Neural cell (in vitro differentiated cells): ENCODE data around the gene GLS. TPM values are rescaled to one million over a fixed set of nuclear protein-coding genes. Genes with fewer than 3 reads are reported as not detected.
"Not testable (repeated sequence)": the region's sequence is repeated elsewhere in the genome, so short reads cannot be mapped to it uniquely, and the experiment has no call there.

ENCODE experiments used
- H2AFZ ChIP-seq: fragments of 200-600, 300-800 bp; sonication (generic), shearing (Covaris generic); 2 replicates; pipeline ENCODE4 v1.6.0; 2014; ENCODE audit warnings: low read depth, mild to moderate bottlenecking, antibody characterized with exemption, low read length, moderate library complexity
- H3F3A ChIP-seq: fragments of 200-600 bp; shearing (Covaris generic); 2 replicates; pipeline ENCODE4 v1.6.1; 2016; ENCODE audit warnings: mild to moderate bottlenecking, moderate library complexity, mixed read lengths, antibody characterized with exemption, low read length; ENCODE audit not compliant: insufficient read depth, poor library complexity, severe bottlenecking
- H3K27ac ChIP-seq: fragments of 200-600, 300-800 bp; sonication (generic), shearing (Covaris generic); 2 replicates; pipeline ENCODE4 v1.5.1; 2014; ENCODE audit warnings: mild to moderate bottlenecking, low read length, moderate library complexity
- H3K27me3 ChIP-seq: fragments of 300-800, 200-600 bp; sonication (generic), shearing (Covaris generic); 2 replicates; pipeline ENCODE4 v1.6.0; 2014; ENCODE audit warnings: mild to moderate bottlenecking, low read depth, low read length, moderate library complexity; ENCODE audit not compliant: insufficient read depth
- H3K36me3 ChIP-seq: fragments of 300-800, 200-600 bp; sonication (generic), shearing (Covaris generic); 2 replicates; pipeline ENCODE4 v1.5.1; 2014; ENCODE audit warnings: mild to moderate bottlenecking, antibody characterized with exemption, low read length, moderate library complexity; ENCODE audit not compliant: insufficient read depth
- H3K4me2 ChIP-seq: fragments of 300-800, 200-600 bp; sonication (generic), shearing (Covaris generic); 2 replicates; pipeline ENCODE4 v1.6.0; 2014; ENCODE audit warnings: mild to moderate bottlenecking, low read length
- H3K4me3 ChIP-seq: fragments of 300-800, 200-600 bp; sonication (generic), shearing (Covaris generic); 2 replicates; pipeline ENCODE4 v1.5.1; 2014; ENCODE audit warnings: mild to moderate bottlenecking, low read length, moderate library complexity
- H3K79me2 ChIP-seq: fragments of 200-600 bp; shearing (Covaris generic); replicated peaks from 2 replicates; pipeline ENCODE4 v1.6.0; 2014; ENCODE audit warnings: mild to moderate bottlenecking, low read length, moderate library complexity; ENCODE audit not compliant: insufficient read depth
- H3K9ac ChIP-seq: fragments of 300-800, 200-600 bp; sonication (generic), shearing (Covaris generic); 2 replicates; pipeline ENCODE4 v1.6.1; 2016; ENCODE audit warnings: mild to moderate bottlenecking, low read length, mixed read lengths
- H3K9me2 ChIP-seq: fragments of 200-600 bp; shearing (Covaris generic); 2 replicates; pipeline ENCODE4 v1.6.1; 2016; ENCODE audit warnings: mild to moderate bottlenecking, low read length, mixed read lengths; ENCODE audit not compliant: insufficient read depth
- H3K9me3 ChIP-seq: fragments of 200-600, 300-800 bp; sonication (generic), shearing (Covaris generic); 2 replicates; pipeline ENCODE4 v1.6.1; 2016; ENCODE audit warnings: mild to moderate bottlenecking, mixed run types, low read length, moderate library complexity, mixed read lengths
- H4K20me1 ChIP-seq: fragments of 200-600 bp; shearing (Covaris generic); 2 replicates; pipeline ENCODE4 v1.6.1; 2016; ENCODE audit warnings: mild to moderate bottlenecking, mixed run types; ENCODE audit not compliant: insufficient read depth
- EP300 ChIP-seq: fragments of 450-650 bp; conservative IDR thresholded peaks from 2 replicates; pipeline ENCODE4 v1.6.1; 2014; ENCODE audit warnings: antibody characterized with exemption, mild to moderate bottlenecking, moderate library complexity; ENCODE audit not compliant: poor library complexity, severe bottlenecking
- EZH2 ChIP-seq: fragments of 200-600, 300-800 bp; shearing (Covaris generic), sonication (generic); IDR thresholded peaks from 2 replicates; pipeline ENCODE4 v1.6.1; 2014; ENCODE audit warnings: antibody characterized with exemption, low read length, borderline replicate concordance, mild to moderate bottlenecking; ENCODE audit not compliant: insufficient read depth, poor library complexity, severe bottlenecking
- MXI1 ChIP-seq: fragments of 450-650 bp; conservative IDR thresholded peaks from 2 replicates; pipeline ENCODE4 v1.6.1; 2014; ENCODE audit warnings: antibody characterized with exemption, mild to moderate bottlenecking; ENCODE audit not compliant: poor library complexity, severe bottlenecking
- POLR2AphosphoS5 ChIP-seq: IDR thresholded peaks from 2 replicates; pipeline ENCODE4 v1.6.1; 2012
- RAD21 ChIP-seq: fragments of 450-650 bp; conservative IDR thresholded peaks from 2 replicates; pipeline ENCODE4 v1.6.1; 2014; ENCODE audit warnings: antibody characterized with exemption, mild to moderate bottlenecking, moderate library complexity
- SMC3 ChIP-seq: fragments of 450-650 bp; conservative IDR thresholded peaks from 2 replicates; pipeline ENCODE4 v1.6.1; 2014; ENCODE audit warnings: antibody characterized with exemption, mild to moderate bottlenecking, moderate library complexity; ENCODE audit not compliant: poor library complexity
- TAF1 ChIP-seq: IDR thresholded peaks from 2 replicates; pipeline ENCODE4 v1.6.1; 2012; ENCODE audit warnings: low read depth
- polyA plus RNA-seq: library from polyadenylated mRNA; depleted of rRNA; stranded (reverse); fragments of >200 nt; gene quantifications from 2 replicates; pipeline ENCODE4 v1.2.3, GENCODE V29; 2014
- TF ChIP-seq, protein P1 (sequence below): IDR thresholded peaks from 2 replicates; pipeline ENCODE4 v1.6.1; 2012; ENCODE audit warnings: borderline replicate concordance
- TF ChIP-seq, protein P2 (sequence below): fragments of 450-650 bp; IDR thresholded peaks from 2 replicates; pipeline ENCODE4 v1.5.1; 2014; ENCODE audit warnings: antibody characterized with exemption, mild to moderate bottlenecking, moderate library complexity; ENCODE audit not compliant: poor library complexity, severe bottlenecking

Gene GLS
- polyA plus RNA-seq, 1 donor from 2014 or later, result 90.2 TPM

DNA sequence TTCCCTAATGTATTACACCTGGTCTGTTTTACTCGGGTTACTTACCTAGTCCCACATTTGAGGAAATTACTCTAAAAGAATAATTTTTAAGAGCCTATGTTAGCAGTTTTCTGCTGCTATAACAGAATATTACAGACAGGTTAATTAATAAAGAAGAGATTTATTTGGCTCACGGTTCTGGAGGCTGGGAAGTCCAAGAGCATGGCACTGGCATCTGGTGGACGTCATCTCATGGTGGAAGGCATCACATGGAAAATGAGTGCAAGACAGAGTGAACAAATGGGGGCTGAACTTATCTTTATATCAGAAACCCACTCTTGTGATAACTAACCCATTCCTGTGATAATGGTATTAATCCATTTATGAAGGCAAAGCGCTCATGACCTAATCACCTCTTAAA lies 12.8 kb upstream of the GLS start:
- H2AFZ ChIP-seq, result no peak overlapping the region
- H3K9me2 ChIP-seq, result no peaks in the 10 kb centered on the region
- no peaks in the 10 kb centered on the region for H3K27me3 ChIP-seq
- no peak overlapping the region for H3K27ac ChIP-seq
- H3F3A ChIP-seq, result no peaks in the 10 kb centered on the region
- H3K9ac ChIP-seq, result no peak overlapping the region
- TF ChIP-seq SMC3 (no peak), EP300 (no peak), MXI1 (no peak), TAF1 (no peak), EZH2 (no peak), POLR2AphosphoS5 (no peak), RAD21 (no peak)
- TF ChIP-seq, protein P1, sequence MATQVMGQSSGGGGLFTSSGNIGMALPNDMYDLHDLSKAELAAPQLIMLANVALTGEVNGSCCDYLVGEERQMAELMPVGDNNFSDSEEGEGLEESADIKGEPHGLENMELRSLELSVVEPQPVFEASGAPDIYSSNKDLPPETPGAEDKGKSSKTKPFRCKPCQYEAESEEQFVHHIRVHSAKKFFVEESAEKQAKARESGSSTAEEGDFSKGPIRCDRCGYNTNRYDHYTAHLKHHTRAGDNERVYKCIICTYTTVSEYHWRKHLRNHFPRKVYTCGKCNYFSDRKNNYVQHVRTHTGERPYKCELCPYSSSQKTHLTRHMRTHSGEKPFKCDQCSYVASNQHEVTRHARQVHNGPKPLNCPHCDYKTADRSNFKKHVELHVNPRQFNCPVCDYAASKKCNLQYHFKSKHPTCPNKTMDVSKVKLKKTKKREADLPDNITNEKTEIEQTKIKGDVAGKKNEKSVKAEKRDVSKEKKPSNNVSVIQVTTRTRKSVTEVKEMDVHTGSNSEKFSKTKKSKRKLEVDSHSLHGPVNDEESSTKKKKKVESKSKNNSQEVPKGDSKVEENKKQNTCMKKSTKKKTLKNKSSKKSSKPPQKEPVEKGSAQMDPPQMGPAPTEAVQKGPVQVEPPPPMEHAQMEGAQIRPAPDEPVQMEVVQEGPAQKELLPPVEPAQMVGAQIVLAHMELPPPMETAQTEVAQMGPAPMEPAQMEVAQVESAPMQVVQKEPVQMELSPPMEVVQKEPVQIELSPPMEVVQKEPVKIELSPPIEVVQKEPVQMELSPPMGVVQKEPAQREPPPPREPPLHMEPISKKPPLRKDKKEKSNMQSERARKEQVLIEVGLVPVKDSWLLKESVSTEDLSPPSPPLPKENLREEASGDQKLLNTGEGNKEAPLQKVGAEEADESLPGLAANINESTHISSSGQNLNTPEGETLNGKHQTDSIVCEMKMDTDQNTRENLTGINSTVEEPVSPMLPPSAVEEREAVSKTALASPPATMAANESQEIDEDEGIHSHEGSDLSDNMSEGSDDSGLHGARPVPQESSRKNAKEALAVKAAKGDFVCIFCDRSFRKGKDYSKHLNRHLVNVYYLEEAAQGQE, result no peak
- TF ChIP-seq, protein P2, sequence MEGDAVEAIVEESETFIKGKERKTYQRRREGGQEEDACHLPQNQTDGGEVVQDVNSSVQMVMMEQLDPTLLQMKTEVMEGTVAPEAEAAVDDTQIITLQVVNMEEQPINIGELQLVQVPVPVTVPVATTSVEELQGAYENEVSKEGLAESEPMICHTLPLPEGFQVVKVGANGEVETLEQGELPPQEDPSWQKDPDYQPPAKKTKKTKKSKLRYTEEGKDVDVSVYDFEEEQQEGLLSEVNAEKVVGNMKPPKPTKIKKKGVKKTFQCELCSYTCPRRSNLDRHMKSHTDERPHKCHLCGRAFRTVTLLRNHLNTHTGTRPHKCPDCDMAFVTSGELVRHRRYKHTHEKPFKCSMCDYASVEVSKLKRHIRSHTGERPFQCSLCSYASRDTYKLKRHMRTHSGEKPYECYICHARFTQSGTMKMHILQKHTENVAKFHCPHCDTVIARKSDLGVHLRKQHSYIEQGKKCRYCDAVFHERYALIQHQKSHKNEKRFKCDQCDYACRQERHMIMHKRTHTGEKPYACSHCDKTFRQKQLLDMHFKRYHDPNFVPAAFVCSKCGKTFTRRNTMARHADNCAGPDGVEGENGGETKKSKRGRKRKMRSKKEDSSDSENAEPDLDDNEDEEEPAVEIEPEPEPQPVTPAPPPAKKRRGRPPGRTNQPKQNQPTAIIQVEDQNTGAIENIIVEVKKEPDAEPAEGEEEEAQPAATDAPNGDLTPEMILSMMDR, result no peak
- no peaks in the 10 kb centered on the region for H4K20me1 ChIP-seq
- H3K36me3 ChIP-seq, result no peaks in the 10 kb centered on the region
- H3K4me2 ChIP-seq, result no peak overlapping the region
- H3K9me3 ChIP-seq, result no peaks in the 10 kb centered on the region
- no peaks in the 10 kb centered on the region for H3K79me2 ChIP-seq
- H3K4me3 ChIP-seq, result no peak overlapping the region

DNA sequence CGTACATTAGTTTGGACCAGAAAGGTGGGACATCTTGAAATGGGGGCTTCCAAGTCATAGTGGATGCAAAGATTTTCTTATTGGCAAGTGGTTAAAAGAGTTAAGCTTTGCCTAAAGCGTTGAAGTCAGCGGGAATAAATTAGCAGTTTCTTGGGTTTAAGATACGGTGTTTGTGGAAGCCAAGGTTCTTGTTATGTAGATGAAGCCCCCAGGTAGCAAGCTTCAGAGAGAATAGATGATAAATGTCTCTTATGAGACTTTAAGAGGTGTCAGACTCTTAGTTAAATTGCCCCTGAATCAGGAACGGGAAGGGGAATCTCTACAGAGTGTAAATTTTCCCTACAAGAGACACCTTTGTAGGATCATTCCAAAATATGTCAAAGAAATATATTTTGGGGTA lies 10.9 kb upstream of the GLS start:
- no peaks in the 10 kb centered on the region for H3K9me3 ChIP-seq
- H3K9ac ChIP-seq, result no peak overlapping the region
- no peaks in the 10 kb centered on the region for H3K27me3 ChIP-seq
- no peaks in the 10 kb centered on the region for H3K36me3 ChIP-seq
- H3K4me3 ChIP-seq, result no peak overlapping the region
- H3K4me2 ChIP-seq, result no peak overlapping the region
- TF ChIP-seq POLR2AphosphoS5 (no peak), MXI1 (no peak), EP300 (no peak), TAF1 (no peak), EZH2 (no peak), SMC3 (no peak), RAD21 (no peak)
- TF ChIP-seq, protein P1, result no peak
- TF ChIP-seq, protein P2, result no peak
- no peak overlapping the region for H2AFZ ChIP-seq
- H3K79me2 ChIP-seq, result no peaks in the 10 kb centered on the region
- H4K20me1 ChIP-seq, result no peaks in the 10 kb centered on the region
- no peaks in the 10 kb centered on the region for H3F3A ChIP-seq
- H3K9me2 ChIP-seq, result no peaks in the 10 kb centered on the region
- H3K27ac ChIP-seq, result no peak overlapping the region

DNA sequence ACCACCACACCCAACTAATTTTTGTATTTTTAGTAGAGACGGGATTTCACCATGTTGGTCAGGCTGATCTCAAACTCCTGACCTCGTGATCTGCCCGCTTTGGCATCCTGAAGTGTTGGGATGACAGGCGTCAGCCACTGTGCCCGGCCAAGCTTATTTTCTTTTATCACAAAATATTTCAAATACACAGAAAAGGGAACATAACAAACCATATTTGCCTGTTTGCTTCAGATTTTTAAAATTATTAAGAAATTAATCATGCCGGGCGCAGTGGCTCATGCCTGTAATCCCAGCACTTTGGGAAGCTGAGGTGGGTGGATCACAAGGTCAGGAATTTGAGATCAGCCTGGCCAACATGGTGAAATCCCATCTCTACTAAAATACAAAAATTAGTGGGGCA lies 7.2 kb upstream of the GLS start:
- not testable (repeated sequence) for H2AFZ ChIP-seq, H3K27me3 ChIP-seq, H3K4me2 ChIP-seq, H3K9me2 ChIP-seq, H3K4me3 ChIP-seq, H3K9ac ChIP-seq, H3F3A ChIP-seq, H3K36me3 ChIP-seq, H3K79me2 ChIP-seq, H3K9me3 ChIP-seq, H3K27ac ChIP-seq, H4K20me1 ChIP-seq
